ENCODE data around the gene CELSR3.

DNA sequence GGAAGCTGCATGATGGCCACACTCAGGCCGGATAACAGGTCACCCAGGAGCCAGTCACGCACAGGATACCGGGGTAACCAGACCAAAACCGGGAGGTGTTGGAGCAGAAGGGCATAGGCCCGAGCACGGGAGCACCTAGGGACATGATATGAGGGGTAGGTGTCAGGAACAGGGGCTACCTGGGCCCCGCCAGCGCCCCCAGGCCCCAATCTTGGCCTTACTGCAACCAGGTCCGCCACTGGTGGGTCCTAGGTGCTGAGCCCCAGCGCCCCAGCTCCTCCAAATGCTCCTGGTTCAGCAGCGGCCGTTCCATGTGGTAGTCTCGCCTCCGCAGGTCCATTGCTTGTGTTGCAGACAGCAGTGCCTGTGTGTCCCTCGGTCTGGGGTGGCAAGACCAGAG, 29.4 kb downstream of the CELSR3 start:
- TF ChIP-seq, protein P1, sequence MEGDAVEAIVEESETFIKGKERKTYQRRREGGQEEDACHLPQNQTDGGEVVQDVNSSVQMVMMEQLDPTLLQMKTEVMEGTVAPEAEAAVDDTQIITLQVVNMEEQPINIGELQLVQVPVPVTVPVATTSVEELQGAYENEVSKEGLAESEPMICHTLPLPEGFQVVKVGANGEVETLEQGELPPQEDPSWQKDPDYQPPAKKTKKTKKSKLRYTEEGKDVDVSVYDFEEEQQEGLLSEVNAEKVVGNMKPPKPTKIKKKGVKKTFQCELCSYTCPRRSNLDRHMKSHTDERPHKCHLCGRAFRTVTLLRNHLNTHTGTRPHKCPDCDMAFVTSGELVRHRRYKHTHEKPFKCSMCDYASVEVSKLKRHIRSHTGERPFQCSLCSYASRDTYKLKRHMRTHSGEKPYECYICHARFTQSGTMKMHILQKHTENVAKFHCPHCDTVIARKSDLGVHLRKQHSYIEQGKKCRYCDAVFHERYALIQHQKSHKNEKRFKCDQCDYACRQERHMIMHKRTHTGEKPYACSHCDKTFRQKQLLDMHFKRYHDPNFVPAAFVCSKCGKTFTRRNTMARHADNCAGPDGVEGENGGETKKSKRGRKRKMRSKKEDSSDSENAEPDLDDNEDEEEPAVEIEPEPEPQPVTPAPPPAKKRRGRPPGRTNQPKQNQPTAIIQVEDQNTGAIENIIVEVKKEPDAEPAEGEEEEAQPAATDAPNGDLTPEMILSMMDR (IDR thresholded peaks at IDR 0.05), result no peak
- TF ChIP-seq POLR2A (IDR thresholded peaks at IDR 0.05) (no peak), EP300 (IDR thresholded peaks at IDR 0.05) (no peak)

All from ovary (tissue), 3 donors.